Measurements from ENCODE around the gene SLC27A6.

SLC27A6 gene

GRCh38 chr5:129018837-129019236 lies 53.5 kb downstream of the SLC27A6 start:
- Histone ChIP-seq H3K9ac (ENCODE audit: low read depth, low read length, poor library complexity, severe bottlenecking) (no peak overlapping the region), H3K4me1 (ENCODE audit: insufficient read depth, low read length, poor library complexity, severe bottlenecking) (no peaks in the 10 kb centered on the region), H3K36me3 (ENCODE audit: insufficient read depth, low read length) (no peaks in the 10 kb centered on the region), H3F3A (ENCODE audit: low read depth) (no peaks in the 10 kb centered on the region), H3K79me2 (ENCODE audit: insufficient read depth, low read length) (no peaks in the 10 kb centered on the region), H3K4me2 (ENCODE audit: low read depth, low read length, poor library complexity, severe bottlenecking) (no peak overlapping the region), H3K9me2 (replicated peaks; ENCODE audit: low read depth, low read length) (no peaks in the 10 kb centered on the region), H4K20me1 (ENCODE audit: insufficient read depth, low read length, poor library complexity, severe bottlenecking) (no peaks in the 10 kb centered on the region), H3K9me3 (ENCODE audit: insufficient read depth, low read depth, low read length) (no peaks in the 10 kb centered on the region), H3K4me3 (ENCODE audit: low read length, poor library complexity, severe bottlenecking) (no peak overlapping the region), H2AFZ (ENCODE audit: low read length) (no peak overlapping the region), H3K27me3 (ENCODE audit: insufficient read depth, low read length, poor library complexity, severe bottlenecking) (no peaks in the 10 kb centered on the region)
- TF ChIP-seq EZH2phosphoT487 (IDR thresholded peaks at IDR 0.05; ENCODE audit: borderline replicate concordance) = no peak
- TF ChIP-seq, protein P1, sequence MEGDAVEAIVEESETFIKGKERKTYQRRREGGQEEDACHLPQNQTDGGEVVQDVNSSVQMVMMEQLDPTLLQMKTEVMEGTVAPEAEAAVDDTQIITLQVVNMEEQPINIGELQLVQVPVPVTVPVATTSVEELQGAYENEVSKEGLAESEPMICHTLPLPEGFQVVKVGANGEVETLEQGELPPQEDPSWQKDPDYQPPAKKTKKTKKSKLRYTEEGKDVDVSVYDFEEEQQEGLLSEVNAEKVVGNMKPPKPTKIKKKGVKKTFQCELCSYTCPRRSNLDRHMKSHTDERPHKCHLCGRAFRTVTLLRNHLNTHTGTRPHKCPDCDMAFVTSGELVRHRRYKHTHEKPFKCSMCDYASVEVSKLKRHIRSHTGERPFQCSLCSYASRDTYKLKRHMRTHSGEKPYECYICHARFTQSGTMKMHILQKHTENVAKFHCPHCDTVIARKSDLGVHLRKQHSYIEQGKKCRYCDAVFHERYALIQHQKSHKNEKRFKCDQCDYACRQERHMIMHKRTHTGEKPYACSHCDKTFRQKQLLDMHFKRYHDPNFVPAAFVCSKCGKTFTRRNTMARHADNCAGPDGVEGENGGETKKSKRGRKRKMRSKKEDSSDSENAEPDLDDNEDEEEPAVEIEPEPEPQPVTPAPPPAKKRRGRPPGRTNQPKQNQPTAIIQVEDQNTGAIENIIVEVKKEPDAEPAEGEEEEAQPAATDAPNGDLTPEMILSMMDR (conservative IDR thresholded peaks at IDR 0.05; ENCODE audit: low read length) = no peak

DNA sequence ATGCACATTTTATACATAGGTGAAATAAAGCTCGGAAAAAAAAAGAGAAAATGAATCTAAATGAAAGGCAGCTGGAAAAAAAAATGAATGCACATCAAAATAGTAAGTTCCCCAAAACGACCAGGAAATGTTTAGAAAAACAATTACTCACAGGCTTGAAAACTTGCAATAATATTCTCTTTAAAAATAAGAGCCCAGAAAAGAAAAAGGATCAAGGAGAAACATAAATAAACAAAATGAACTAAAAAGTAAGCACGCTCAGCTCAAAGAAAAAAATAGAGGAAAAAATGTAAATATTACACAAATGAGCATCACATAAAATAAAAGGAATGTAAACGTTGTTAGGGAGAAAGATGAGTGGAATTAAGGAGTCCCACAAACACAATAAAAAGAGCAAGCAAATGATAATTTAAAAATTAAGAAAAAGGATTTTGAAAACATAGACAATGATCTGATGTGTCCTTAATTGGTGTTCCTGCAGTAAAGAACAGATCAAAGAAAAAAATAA lies 54.2 kb downstream of the SLC27A6 start:
- H3K27me3 ChIP-seq (ENCODE audit: insufficient read depth, low read length, poor library complexity, severe bottlenecking) = no peaks in the 10 kb centered on the region
- H3K4me1 ChIP-seq (ENCODE audit: insufficient read depth, low read length, poor library complexity, severe bottlenecking) = no peaks in the 10 kb centered on the region
- no peaks in the 10 kb centered on the region for H3K9me2 ChIP-seq (replicated peaks; ENCODE audit: low read depth, low read length)
- no peaks in the 10 kb centered on the region for H3K9me3 ChIP-seq (ENCODE audit: insufficient read depth, low read depth, low read length)
- no peaks in the 10 kb centered on the region for H3K79me2 ChIP-seq (ENCODE audit: insufficient read depth, low read length)
- TF ChIP-seq EZH2phosphoT487 (IDR thresholded peaks at IDR 0.05; ENCODE audit: borderline replicate concordance) = no peak
- TF ChIP-seq, protein P1 (conservative IDR thresholded peaks at IDR 0.05; ENCODE audit: low read length) = no peak
- no peak overlapping the region for H3K9ac ChIP-seq (ENCODE audit: low read depth, low read length, poor library complexity, severe bottlenecking)
- no peak overlapping the region for H2AFZ ChIP-seq (ENCODE audit: low read length)
- no peaks in the 10 kb centered on the region for H3F3A ChIP-seq (ENCODE audit: low read depth)
- H3K4me2 ChIP-seq (ENCODE audit: low read depth, low read length, poor library complexity, severe bottlenecking) = no peak overlapping the region
- H4K20me1 ChIP-seq (ENCODE audit: insufficient read depth, low read length, poor library complexity, severe bottlenecking) = no peaks in the 10 kb centered on the region
- no peak overlapping the region for H3K4me3 ChIP-seq (ENCODE audit: low read length, poor library complexity, severe bottlenecking)
- no peaks in the 10 kb centered on the region for H3K36me3 ChIP-seq (ENCODE audit: insufficient read depth, low read length)

GRCh38 chr5:129020683-129021082 lies 55.4 kb downstream of the SLC27A6 start:
- Histone ChIP-seq H3K4me1 (ENCODE audit: insufficient read depth, low read length, poor library complexity, severe bottlenecking) (no peaks in the 10 kb centered on the region), H3K27me3 (ENCODE audit: insufficient read depth, low read length, poor library complexity, severe bottlenecking) (no peaks in the 10 kb centered on the region), H3K9me2 (replicated peaks; ENCODE audit: low read depth, low read length) (no peaks in the 10 kb centered on the region), H4K20me1 (ENCODE audit: insufficient read depth, low read length, poor library complexity, severe bottlenecking) (no peaks in the 10 kb centered on the region), H3K4me3 (ENCODE audit: low read length, poor library complexity, severe bottlenecking) (no peak overlapping the region), H3K9ac (ENCODE audit: low read depth, low read length, poor library complexity, severe bottlenecking) (no peak overlapping the region), H2AFZ (ENCODE audit: low read length) (no peak overlapping the region), H3K79me2 (ENCODE audit: insufficient read depth, low read length) (no peaks in the 10 kb centered on the region), H3F3A (ENCODE audit: low read depth) (no peaks in the 10 kb centered on the region), H3K36me3 (ENCODE audit: insufficient read depth, low read length) (no peaks in the 10 kb centered on the region), H3K4me2 (ENCODE audit: low read depth, low read length, poor library complexity, severe bottlenecking) (no peak overlapping the region), H3K9me3 (ENCODE audit: insufficient read depth, low read depth, low read length) (no peaks in the 10 kb centered on the region)
- TF ChIP-seq, protein P1 (conservative IDR thresholded peaks at IDR 0.05; ENCODE audit: low read length) = no peak
- no peak for TF ChIP-seq EZH2phosphoT487 (IDR thresholded peaks at IDR 0.05; ENCODE audit: borderline replicate concordance)

Data from Loucy (cell line).